ENCODE results near the gene HNRNPA3.

GRCh38 chr2:177272765-177273164 lies 60.2 kb downstream of the HNRNPA3 start:
- TF ChIP-seq CTCF (IDR thresholded peaks at IDR 0.05; ENCODE audit: low read depth, low read length) (no peak), MAX (IDR thresholded peaks at IDR 0.05; ENCODE audit: low read depth, low read length) (no peak), POLR2A (IDR thresholded peaks at IDR 0.05; ENCODE audit: extremely low read depth, insufficient read length) (no peak), MYC (IDR thresholded peaks at IDR 0.05; ENCODE audit: low read depth, low read length) (no peak)

Measured in NB4 (cell line).